ENCODE data around the gene SRPK3. TPM values are rescaled to one million over a fixed set of nuclear protein-coding genes. Genes with fewer than 3 reads are reported as not detected.

The SRPK3 gene
- total and polyA plus RNA-seq, 2 donors from 2014 or later, result 0.58 to 1.1 TPM

- DNase-seq (no peak), FAIRE-seq (no peak)
- H3K4me1 ChIP-seq (ENCODE audit: control insufficient read depth in 2 of 3, insufficient read depth in 2 of 3, low read depth in 1 of 3, low read length in 3 of 3), result peaks cover 0 to 12% (median 0%) of the 10 kb centered on the region in 3 donors
- no peak overlapping the region for H3K9ac ChIP-seq (ENCODE audit: low read length in 3 of 3)
- intact Hi-C loops (cut with DNase I), result no loop called here
- no peak for TF ChIP-seq CTCF (IDR thresholded peaks at IDR 0.05; ENCODE audit: borderline replicate concordance, extremely low read depth, insufficient read depth)
- no peaks in the 10 kb centered on the region for H3K9me3 ChIP-seq (ENCODE audit: control insufficient read depth in 2 of 3, insufficient read depth in 1 of 3, low read length in 3 of 3)
- no peak overlapping the region for H3K4me3 ChIP-seq (ENCODE audit: low read length in 3 of 3)
- no peak overlapping the region for H3K27ac ChIP-seq (ENCODE audit: low read depth in 2 of 2, low read length in 2 of 2)
- no peaks in the 10 kb centered on the region for H3K27me3 ChIP-seq (ENCODE audit: control insufficient read depth, insufficient read depth, low read length)
- H3K36me3 ChIP-seq (ENCODE audit: control insufficient read depth in 2 of 3, insufficient read depth in 3 of 3, low read length in 3 of 3), result no peaks in the 10 kb centered on the region
These were observed 8.8 kb downstream of the SRPK3 start for GRCh38 chrX:153789654-153790053.

GRCh38 chrX:153791104-153791852 is 10.4 kb downstream of the SRPK3 start:
- intact Hi-C loops (cut with DNase I), result no loop called here
- no peak overlapping the region for H3K9ac ChIP-seq (ENCODE audit: low read length in 3 of 3)
- H3K9me3 ChIP-seq (ENCODE audit: control insufficient read depth in 2 of 3, insufficient read depth in 1 of 3, low read length in 3 of 3), result no peaks in the 10 kb centered on the region
- no peaks in the 10 kb centered on the region for H3K36me3 ChIP-seq (ENCODE audit: control insufficient read depth in 2 of 3, insufficient read depth in 3 of 3, low read length in 3 of 3)
- no peak overlapping the region for H3K27ac ChIP-seq (ENCODE audit: low read depth in 2 of 2, low read length in 2 of 2)
- H3K4me3 ChIP-seq (ENCODE audit: low read length in 3 of 3), result no peak overlapping the region
- DNase-seq (no peak), FAIRE-seq (no peak)
- peaks cover 0 to 18% (median 0%) of the 10 kb centered on the region in 3 donors for H3K4me1 ChIP-seq (ENCODE audit: control insufficient read depth in 2 of 3, insufficient read depth in 2 of 3, low read depth in 1 of 3, low read length in 3 of 3)
- no peak for TF ChIP-seq CTCF (IDR thresholded peaks at IDR 0.05; ENCODE audit: borderline replicate concordance, extremely low read depth, insufficient read depth)
- H3K27me3 ChIP-seq (ENCODE audit: control insufficient read depth, insufficient read depth, low read length), result no peaks in the 10 kb centered on the region

GRCh38 chrX:153792368-153792767 is 11.5 kb downstream of the SRPK3 start:
- no peak overlapping the region for H3K4me3 ChIP-seq (ENCODE audit: low read length in 3 of 3)
- no peak for DNase-seq
- intact Hi-C loops (cut with DNase I), result no loop called here
- H3K9ac ChIP-seq (ENCODE audit: low read length in 3 of 3), result no peak overlapping the region
- TF ChIP-seq CTCF (IDR thresholded peaks at IDR 0.05; ENCODE audit: borderline replicate concordance, extremely low read depth, insufficient read depth), result no peak
- no peaks in the 10 kb centered on the region for H3K27me3 ChIP-seq (ENCODE audit: control insufficient read depth, insufficient read depth, low read length)
- no peak overlapping the region for H3K27ac ChIP-seq (ENCODE audit: low read depth in 2 of 2, low read length in 2 of 2)
- FAIRE-seq, result no peak
- H3K9me3 ChIP-seq (ENCODE audit: control insufficient read depth in 2 of 3, insufficient read depth in 1 of 3, low read length in 3 of 3), result no peaks in the 10 kb centered on the region
- peaks cover 0 to 18% (median 0%) of the 10 kb centered on the region in 3 donors for H3K4me1 ChIP-seq (ENCODE audit: control insufficient read depth in 2 of 3, insufficient read depth in 2 of 3, low read depth in 1 of 3, low read length in 3 of 3)
- H3K36me3 ChIP-seq (ENCODE audit: control insufficient read depth in 2 of 3, insufficient read depth in 3 of 3, low read length in 3 of 3), result no peaks in the 10 kb centered on the region

All from kidney (tissue), 14 donors.